Activated T-helper 1 cell treated with anti-CD3 and anti-CD28 coated beads, Interleukin-12 subunit alpha, Interleukin-12 subunit beta, Interleukin-2, Interleukin-4 antibody, amounts not matched to agents 30 ng/mL and 10 ng/mL and 1 ng/mL, durations not matched to agents 14 hours and 24 hours and 36 hours (primary cell): ENCODE results near the gene SMAD4. TPM values are rescaled to one million over a fixed set of nuclear protein-coding genes. Genes with fewer than 3 reads are reported as not detected.

Experiments used
- DNase-seq: peaks from one replicate; pipeline ENCODE4 v3.0.0; 2021; ENCODE audit warnings: low spot score
- H3K27ac Mint-ChIP-seq: one replicate; pipeline ENCODE4 v1.8.0; 2021; ENCODE audit warnings: mild to moderate bottlenecking, mixed read lengths
- H3K27me3 Mint-ChIP-seq: one replicate; pipeline ENCODE4 v1.8.0; 2022; ENCODE audit warnings: mild to moderate bottlenecking, moderate library complexity, mixed read lengths; ENCODE audit not compliant: insufficient read depth
- H3K36me3 Mint-ChIP-seq: one replicate; pipeline ENCODE4 v1.8.0; 2021; ENCODE audit warnings: low read depth, mixed read lengths
- H3K4me1 Mint-ChIP-seq: one replicate; pipeline ENCODE4 v1.8.0; 2021; ENCODE audit warnings: low read depth, mixed read lengths
- H3K4me3 Mint-ChIP-seq: one replicate; pipeline ENCODE4 v1.8.0; 2021; ENCODE audit warnings: mild to moderate bottlenecking, moderate library complexity, mixed read lengths
- H3K9me3 Mint-ChIP-seq: one replicate; pipeline ENCODE4 v1.8.0; 2021; ENCODE audit warnings: mixed read lengths
- intact Hi-C: fragments of 100-400 bp; cut with micrococcal nuclease; formaldehyde crosslinking; loops from one replicate; pipeline ENCODE4 v1.15.1; 2024
- total RNA-seq: library from RNA; stranded (reverse); gene quantifications from 2 replicates; pipeline ENCODE4 v1.2.3, GENCODE V29; 2022

SMAD4 gene
- total RNA-seq, 1 donor from 2014 or later, result 84.4 TPM

DNA sequence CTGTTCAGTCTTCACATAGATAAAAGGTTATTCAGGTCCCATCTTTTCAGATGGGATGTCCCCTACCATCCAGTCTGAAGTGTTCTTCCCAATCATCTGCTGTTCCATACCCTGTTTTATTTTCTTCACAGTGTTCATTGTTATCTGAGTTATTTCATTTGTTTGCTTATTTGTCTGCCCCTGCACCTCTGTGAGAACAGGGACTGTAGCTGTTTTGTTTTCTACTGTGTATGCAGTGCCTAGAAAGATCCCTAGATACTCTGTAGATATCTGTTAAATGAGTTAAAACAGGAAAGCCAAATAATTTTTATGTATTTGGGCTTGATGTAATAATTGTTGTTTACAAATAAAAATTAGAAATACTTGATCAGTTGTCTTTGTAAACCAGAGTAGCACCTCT lies 34.2 kb downstream of the SMAD4 start:
- no peak overlapping the region for H3K27ac Mint-ChIP-seq
- H3K36me3 Mint-ChIP-seq, result peaks cover 38% of the 10 kb centered on the region
- no peak for DNase-seq

DNA sequence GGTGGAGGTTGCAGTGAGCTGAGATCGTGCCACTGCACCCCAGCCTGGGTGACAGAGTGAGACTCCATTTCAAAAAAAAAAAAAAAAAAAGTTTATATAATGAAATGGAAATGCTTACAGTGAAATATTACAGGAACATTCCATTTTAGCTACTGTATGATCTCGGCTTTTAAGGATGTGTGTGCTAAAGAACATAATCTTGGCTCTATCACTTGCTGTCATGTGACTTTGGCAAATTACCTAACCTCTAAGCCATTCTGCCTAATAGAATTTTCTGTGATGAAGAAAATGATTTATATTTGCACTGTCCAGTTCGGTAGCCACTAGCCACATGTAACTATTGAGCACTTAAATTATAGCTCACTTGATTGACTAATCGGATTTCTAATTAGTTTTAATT lies 36.3 kb downstream of the SMAD4 start:
- intact Hi-C loops, result no loop called here
- no peak overlapping the region for H3K4me3 Mint-ChIP-seq
- H3K4me1 Mint-ChIP-seq, result no peaks in the 10 kb centered on the region
- no peak for DNase-seq
- no peaks in the 10 kb centered on the region for H3K27me3 Mint-ChIP-seq
- no peak overlapping the region for H3K27ac Mint-ChIP-seq
- peaks cover 43% of the 10 kb centered on the region for H3K36me3 Mint-ChIP-seq
- H3K9me3 Mint-ChIP-seq, result no peaks in the 10 kb centered on the region

More for the DNA sequence above, 34.2 kb downstream of the SMAD4 start:
- intact Hi-C loops, result no loop called here
- Mint-ChIP-seq H3K27me3 (no peaks in the 10 kb centered on the region), H3K4me1 (no peaks in the 10 kb centered on the region), H3K4me3 (no peak overlapping the region), H3K9me3 (no peaks in the 10 kb centered on the region)

DNA sequence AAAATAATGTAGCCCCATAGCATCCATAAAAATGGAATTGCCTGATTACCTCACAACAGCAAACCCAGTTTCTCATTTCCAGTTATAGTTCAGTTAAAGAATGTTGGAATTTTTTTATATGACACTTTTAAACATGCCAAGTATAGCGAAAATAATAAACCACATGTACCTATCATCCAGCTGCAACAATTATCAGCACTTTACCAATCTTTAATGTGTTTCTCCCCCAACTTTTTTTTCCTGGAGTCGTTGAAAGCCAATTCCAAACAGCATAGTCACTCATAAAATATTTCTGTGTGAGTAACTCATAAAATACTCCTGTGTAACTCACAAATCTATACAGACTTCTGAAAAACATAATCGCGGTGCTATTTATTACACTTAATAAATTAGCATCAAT lies 38.1 kb downstream of the SMAD4 start:
- Mint-ChIP-seq H3K27me3 (no peaks in the 10 kb centered on the region), H3K4me3 (no peak overlapping the region), H3K9me3 (no peaks in the 10 kb centered on the region), H3K27ac (no peak overlapping the region), H3K4me1 (peaks cover 7% of the 10 kb centered on the region), H3K36me3 (peaks cover 44% of the 10 kb centered on the region)
- intact Hi-C loops, result no loop called here
- DNase-seq, result no peak

DNA sequence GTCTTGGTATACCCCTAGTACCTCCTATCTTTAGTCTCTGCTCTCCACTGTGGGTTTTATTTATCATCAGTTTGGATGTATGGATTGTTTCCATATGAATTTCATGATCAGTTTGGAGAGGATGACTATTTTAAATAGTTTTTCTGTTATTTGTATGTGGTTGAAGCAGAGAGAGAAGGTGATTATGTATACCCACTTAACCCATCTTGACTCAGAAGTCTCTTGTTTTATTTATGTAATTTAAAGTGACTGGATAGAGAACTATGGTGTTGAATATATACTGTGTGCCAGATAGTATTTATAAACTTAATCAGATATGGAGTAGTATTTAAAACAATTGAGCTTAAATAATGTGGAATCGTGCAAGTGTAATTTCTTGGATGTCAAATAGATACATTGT lies 39.9 kb downstream of the SMAD4 start:
- Mint-ChIP-seq H3K27ac (no peak overlapping the region), H3K4me3 (no peak overlapping the region), H3K9me3 (no peaks in the 10 kb centered on the region), H3K27me3 (no peaks in the 10 kb centered on the region), H3K36me3 (peaks cover 46% of the 10 kb centered on the region), H3K4me1 (peaks cover 21% of the 10 kb centered on the region)
- no peak for DNase-seq
- intact Hi-C loops, result no loop called here

DNA sequence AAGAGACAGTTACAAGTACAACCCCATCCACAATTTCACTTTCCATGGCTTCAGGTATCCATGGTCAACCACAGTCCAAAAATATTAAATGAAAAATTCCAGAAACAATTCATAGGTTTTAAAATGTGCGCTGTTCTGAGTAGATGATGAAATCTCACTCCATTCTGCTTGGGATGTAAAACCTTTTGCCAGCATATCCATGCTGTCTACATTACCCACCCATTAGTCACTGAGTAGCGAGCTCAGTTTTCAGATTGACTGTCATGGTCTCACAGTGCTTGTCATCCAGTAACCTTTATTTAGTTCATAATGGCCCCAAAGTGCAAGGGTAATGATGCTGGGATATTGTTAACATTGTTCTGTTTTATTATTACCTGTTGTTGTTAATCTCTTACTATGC lies 40.5 kb downstream of the SMAD4 start:
- H3K4me1 Mint-ChIP-seq, result peaks cover 22% of the 10 kb centered on the region
- no peaks in the 10 kb centered on the region for H3K9me3 Mint-ChIP-seq
- H3K27me3 Mint-ChIP-seq, result no peaks in the 10 kb centered on the region
- no peak overlapping the region for H3K4me3 Mint-ChIP-seq
- no peak for DNase-seq
- H3K36me3 Mint-ChIP-seq, result peaks cover 43% of the 10 kb centered on the region
- intact Hi-C loops, result no loop called here
- no peak overlapping the region for H3K27ac Mint-ChIP-seq

DNA sequence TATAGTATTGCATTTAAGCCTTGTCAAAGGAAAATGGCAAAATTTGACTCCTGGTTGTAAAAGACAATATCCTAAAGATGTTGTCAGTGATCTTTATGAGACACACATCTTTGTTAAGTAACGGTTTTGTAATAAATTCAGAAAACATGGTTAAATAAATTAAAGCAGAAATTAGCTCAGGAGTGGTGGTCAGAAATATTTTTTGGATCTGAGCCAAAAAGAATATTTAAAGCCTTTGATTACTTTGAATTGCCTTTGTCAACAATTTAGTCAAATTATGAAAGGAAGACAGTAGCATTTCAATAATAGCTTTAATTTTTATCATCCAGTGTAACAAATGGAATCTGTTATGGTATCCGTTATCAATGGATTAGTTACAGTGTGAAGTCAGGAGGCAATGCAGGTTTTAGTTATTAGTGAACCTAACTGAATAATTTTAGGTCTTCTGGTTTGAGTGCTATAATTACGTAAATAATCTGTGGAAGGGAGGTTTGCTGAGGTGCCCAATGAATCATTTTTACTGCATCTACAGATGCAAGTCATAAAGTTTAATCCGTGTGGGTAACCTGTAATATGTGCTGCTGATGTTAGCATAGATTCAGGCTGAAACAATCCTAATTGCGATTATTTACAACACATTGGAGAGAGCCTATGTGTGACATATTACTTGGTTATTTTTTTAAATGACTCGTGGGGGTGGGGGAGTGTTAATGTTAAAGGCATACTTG lies 42.7 kb downstream of the SMAD4 start:
- Mint-ChIP-seq H3K4me3 (no peak overlapping the region), H3K36me3 (peaks cover 57% of the 10 kb centered on the region), H3K27ac (no peak overlapping the region), H3K27me3 (no peaks in the 10 kb centered on the region), H3K9me3 (no peaks in the 10 kb centered on the region), H3K4me1 (peaks cover 22% of the 10 kb centered on the region)
- no peak for DNase-seq
- intact Hi-C loops, result no loop called here

DNA sequence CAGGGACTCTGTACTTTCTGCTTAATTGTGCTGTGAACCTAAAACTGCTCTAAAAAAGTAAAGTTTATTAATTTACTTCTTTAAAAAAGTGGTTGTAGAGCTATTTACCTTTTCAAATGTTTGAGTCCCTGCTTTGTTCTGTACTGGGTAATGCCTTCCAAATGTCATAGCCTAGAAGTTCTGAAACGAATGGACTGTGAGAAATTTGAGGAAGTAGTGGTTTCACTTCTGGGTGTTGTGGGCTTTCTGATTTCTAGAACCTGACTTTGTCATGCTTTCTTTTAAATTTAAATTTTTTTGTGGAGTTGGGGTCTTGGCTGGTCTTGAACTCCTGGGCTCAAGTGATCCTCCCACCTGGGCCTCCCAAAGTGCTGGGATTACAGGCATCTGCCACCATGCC lies 44.6 kb downstream of the SMAD4 start:
- intact Hi-C loops, result no loop called here
- no peak overlapping the region for H3K4me3 Mint-ChIP-seq
- H3K4me1 Mint-ChIP-seq, result peaks cover 22% of the 10 kb centered on the region
- no peaks in the 10 kb centered on the region for H3K27me3 Mint-ChIP-seq
- H3K9me3 Mint-ChIP-seq, result no peaks in the 10 kb centered on the region
- no peak overlapping the region for H3K27ac Mint-ChIP-seq
- DNase-seq, result no peak
- peaks cover 57% of the 10 kb centered on the region for H3K36me3 Mint-ChIP-seq

DNA sequence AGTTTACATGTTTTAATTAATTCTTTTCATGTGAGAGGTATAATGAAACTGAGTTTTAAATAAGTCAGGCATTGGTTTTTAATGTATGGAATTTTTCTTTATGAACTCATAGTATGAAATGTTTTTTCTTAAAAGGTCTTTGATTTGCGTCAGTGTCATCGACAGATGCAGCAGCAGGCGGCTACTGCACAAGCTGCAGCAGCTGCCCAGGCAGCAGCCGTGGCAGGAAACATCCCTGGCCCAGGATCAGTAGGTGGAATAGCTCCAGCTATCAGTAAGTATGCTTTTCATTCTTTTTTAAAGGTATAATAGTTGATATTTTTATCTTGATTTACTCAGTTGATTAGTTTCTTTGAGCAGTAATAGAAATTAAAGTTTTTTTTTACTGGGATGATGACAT lies 46.5 kb downstream of the SMAD4 start:
- no peak overlapping the region for H3K4me3 Mint-ChIP-seq

DNA sequence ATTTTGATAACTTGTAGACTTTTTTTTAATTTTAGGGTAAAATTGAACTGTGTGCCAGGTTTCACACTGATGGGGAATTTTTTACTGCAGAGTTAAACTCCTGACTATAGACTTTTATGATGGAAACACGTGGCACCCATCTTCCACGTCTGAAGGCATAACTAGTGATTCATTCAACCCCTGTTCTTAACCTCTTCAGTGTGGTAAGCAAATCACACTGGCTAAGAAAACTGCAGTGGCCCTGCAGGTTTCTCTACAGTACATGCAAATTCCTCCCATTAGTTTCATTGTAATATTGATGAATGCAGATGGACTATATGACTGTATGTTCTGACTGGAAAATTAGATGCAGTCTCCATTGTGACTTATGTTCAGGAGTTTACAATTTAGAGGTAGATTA lies 47.2 kb downstream of the SMAD4 start:
- Mint-ChIP-seq H3K36me3 (peaks cover 57% of the 10 kb centered on the region), H3K9me3 (no peaks in the 10 kb centered on the region), H3K27me3 (no peaks in the 10 kb centered on the region), H3K27ac (peak overlapping the region; percentile 29), H3K4me3 (no peak overlapping the region), H3K4me1 (peaks cover 26% of the 10 kb centered on the region)
- intact Hi-C loops, result no loop called here
- no peak for DNase-seq

More for the DNA sequence above, 46.5 kb downstream of the SMAD4 start:
- no peaks in the 10 kb centered on the region for H3K27me3 Mint-ChIP-seq
- intact Hi-C loops, result no loop called here
- peaks cover 55% of the 10 kb centered on the region for H3K36me3 Mint-ChIP-seq
- peaks cover 25% of the 10 kb centered on the region for H3K4me1 Mint-ChIP-seq
- DNase-seq, result no peak
- H3K9me3 Mint-ChIP-seq, result no peaks in the 10 kb centered on the region
- H3K27ac Mint-ChIP-seq, result peak overlapping the region; percentile 29

DNA sequence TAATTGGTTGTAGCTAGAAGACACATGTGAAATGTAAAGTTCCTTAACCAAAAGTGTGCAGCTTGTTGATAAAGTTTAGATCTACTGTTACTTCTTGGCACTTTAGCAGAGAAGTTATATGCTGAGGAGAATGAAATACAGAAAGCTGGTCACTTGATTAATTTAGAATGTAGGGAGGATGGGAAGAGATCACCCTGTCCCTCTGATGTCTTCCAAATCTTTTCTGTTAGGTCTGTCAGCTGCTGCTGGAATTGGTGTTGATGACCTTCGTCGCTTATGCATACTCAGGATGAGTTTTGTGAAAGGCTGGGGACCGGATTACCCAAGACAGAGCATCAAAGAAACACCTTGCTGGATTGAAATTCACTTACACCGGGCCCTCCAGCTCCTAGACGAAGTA lies 48.0 kb downstream of the SMAD4 start:
- intact Hi-C loops, result no loop called here
- Mint-ChIP-seq H3K4me3 (no peak overlapping the region), H3K27me3 (no peaks in the 10 kb centered on the region), H3K4me1 (peaks cover 31% of the 10 kb centered on the region), H3K9me3 (no peaks in the 10 kb centered on the region), H3K27ac (no peak overlapping the region), H3K36me3 (peaks cover 56% of the 10 kb centered on the region)
- no peak for DNase-seq

DNA sequence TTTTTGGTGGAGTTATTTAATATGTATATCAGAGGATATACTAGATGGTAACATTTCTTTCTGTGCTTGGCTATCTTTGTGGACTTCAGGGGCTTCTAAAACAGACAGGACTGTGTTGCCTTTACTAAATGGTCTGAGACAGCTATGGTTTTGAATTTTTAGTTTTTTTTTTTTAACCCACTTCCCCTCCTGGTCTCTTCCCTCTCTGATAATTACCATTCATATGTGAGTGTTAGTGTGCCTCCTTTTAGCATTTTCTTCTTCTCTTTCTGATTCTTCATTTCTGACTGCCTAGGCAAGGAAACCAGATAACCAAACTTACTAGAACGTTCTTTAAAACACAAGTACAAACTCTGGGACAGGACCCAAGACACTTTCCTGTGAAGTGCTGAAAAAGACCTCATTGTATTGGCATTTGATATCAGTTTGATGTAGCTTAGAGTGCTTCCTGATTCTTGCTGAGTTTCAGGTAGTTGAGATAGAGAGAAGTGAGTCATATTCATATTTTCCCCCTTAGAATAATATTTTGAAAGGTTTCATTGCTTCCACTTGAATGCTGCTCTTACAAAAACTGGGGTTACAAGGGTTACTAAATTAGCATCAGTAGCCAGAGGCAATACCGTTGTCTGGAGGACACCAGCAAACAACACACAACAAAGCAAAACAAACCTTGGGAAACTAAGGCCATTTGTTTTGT lies 52.7 kb downstream of the SMAD4 start:
- Mint-ChIP-seq H3K36me3 (peaks cover 67% of the 10 kb centered on the region), H3K9me3 (peaks cover 18% of the 10 kb centered on the region), H3K27ac (peak overlapping the region; percentile 66), H3K27me3 (no peaks in the 10 kb centered on the region), H3K4me1 (peaks cover 22% of the 10 kb centered on the region), H3K4me3 (no peak overlapping the region)
- no peak for DNase-seq
- intact Hi-C loops, result no loop called here

DNA sequence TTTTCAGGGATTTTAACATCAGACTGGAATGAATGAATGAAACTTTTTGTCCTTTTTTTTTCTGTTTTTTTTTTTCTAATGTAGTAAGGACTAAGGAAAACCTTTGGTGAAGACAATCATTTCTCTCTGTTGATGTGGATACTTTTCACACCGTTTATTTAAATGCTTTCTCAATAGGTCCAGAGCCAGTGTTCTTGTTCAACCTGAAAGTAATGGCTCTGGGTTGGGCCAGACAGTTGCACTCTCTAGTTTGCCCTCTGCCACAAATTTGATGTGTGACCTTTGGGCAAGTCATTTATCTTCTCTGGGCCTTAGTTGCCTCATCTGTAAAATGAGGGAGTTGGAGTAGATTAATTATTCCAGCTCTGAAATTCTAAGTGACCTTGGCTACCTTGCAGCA lies 53.4 kb downstream of the SMAD4 start:
- intact Hi-C loops, result no loop called here
- Mint-ChIP-seq H3K9me3 (peaks cover 25% of the 10 kb centered on the region), H3K27ac (peak overlapping the region; percentile 23), H3K27me3 (no peaks in the 10 kb centered on the region), H3K4me3 (no peak overlapping the region), H3K36me3 (peaks cover 68% of the 10 kb centered on the region), H3K4me1 (peaks cover 22% of the 10 kb centered on the region)
- no peak for DNase-seq

DNA sequence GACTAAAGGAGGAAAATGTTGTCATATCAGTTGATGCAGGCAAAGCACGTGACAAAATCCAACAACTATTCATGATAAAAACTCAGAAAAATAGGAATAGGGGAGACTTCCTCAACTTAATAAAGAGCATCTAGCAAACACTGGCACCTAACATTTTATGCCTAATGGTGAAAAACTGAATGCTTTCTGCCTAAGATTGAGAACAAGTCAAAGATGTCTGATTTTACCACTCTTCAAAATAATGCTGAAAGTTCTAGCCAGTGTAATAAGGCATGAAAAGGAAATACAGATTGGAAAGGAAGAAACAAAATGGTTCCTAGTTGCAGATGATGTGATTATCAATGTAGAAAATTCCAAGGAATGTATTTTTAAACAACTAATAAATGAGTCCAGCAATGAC lies 58.4 kb downstream of the SMAD4 start:
- peaks cover 2% of the 10 kb centered on the region for H3K4me1 Mint-ChIP-seq
- H3K27me3 Mint-ChIP-seq, result no peaks in the 10 kb centered on the region
- H3K9me3 Mint-ChIP-seq, result peaks cover 31% of the 10 kb centered on the region
- no peak overlapping the region for H3K4me3 Mint-ChIP-seq
- no peak overlapping the region for H3K27ac Mint-ChIP-seq
- peaks cover 45% of the 10 kb centered on the region for H3K36me3 Mint-ChIP-seq
- DNase-seq, result no peak
- intact Hi-C loops, result no loop called here
